Colon (tissue), 2 donors: ENCODE measurements around the gene ATP6V1B1.

Experiments
- FAIRE-seq: peaks from 2 replicates; lab custom pipeline; 2012; peaks lifted over from hg19 to GRCh38; lab: Jason Lieb, UNC
- donor health status: control.
- donor health status: control.

Gene ATP6V1B1

DNA sequence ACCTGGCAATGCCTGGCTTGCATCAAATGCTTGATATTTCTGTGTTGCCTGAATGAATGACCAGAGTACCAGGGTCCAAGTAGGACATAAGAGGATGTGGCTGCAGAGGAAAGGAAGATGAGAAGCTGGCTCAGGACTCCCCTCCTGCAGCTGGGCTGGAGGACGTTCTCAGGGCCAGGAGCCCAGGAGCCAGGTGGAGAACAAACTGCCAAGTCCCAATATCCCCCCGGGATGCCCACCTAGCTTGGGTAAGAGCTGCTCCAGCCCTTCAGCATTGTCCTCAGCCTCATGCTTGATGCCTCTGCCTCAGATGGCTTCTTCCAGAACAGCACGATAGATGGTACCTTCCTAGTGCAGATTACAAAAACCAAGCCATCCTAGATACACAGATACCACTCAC is 8.6 kb upstream of the ATP6V1B1 start:
- FAIRE-seq: no peak

DNA sequence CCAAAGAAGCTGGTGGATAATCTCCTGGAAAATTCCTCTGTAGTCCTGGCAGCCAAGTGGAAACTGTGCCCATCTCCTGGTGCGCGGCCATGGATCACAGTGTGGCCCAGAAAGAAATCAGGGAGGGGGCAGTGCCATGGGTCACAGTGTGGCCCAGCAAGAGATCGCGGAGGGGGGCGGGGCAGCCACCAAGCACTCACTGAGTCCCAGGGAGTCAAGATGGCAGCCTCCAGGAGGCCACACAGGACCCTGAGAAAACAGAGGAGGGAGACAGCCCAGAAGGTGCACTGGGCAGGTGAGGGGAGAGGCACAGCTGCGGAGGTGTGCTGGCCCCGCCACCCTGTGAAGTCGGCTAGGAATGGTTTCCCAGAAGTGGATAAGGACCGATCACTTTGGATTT is 8.1 kb upstream of the ATP6V1B1 start:
- no peak for FAIRE-seq

DNA sequence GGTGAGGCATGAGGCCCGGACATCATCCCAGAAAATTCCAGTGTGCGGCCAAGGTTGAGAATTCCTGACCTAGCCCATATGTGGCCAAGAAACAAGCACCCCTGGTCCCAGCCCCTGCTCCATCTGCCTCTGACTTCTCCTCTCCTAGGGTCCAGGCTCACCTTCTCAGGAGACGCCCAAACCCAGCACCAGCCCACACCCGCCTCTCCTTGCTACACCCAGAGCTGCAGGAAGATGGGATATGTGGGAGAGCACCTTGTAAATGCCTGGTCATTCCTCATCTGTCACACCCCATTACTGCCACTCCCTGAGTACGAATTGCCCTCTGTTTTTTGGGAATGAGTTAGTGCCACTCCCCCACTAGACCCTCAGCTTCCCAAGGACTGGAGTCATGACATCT is 7.3 kb upstream of the ATP6V1B1 start:
- FAIRE-seq: no peak

DNA sequence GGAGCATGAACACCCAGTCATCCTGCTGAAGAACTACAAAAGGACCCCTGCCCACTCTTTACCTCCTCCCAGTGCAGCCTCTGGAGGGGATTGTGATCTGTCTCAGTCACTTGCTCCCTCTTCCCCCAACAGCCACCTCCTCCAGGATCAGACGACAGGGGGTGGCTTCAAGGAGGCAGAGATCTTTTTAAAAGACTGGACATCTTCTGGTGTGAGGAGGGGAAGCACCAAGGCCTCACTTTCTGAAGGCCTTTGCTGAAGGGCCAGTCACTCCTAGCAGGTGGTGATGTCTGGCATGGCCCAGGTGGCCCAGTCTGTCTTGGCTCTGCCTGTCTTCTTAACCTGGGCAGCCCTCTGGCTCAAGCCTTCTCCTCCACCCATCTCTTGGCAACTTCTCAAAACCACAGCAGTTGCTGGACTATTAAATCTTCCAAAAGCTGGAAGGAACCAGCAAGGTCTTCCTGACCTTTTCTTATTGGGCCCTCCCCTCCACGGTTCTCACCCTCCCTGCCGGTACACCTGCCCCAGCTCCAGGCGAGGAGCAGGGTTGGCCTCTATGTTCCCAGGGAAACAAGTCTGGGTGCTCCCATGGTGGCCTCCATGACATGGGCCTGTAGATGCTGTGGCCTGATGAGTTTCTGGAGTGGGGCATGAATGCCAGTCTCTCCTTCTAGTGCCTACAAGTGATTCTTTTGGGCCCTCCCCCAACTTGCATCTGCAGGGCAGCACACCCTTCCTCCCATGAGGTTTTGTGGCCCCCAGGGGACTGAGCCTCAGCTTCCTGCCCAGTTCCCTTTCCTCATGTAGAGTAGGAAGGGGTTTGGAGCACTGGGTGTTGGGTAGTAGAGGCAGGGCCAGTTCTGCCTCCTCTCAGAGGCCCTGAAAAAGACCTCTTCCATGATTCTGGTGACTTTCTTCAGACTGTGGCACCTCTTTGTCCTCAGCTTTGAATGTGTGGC is 5.0 kb upstream of the ATP6V1B1 start:
- FAIRE-seq: no peak

DNA sequence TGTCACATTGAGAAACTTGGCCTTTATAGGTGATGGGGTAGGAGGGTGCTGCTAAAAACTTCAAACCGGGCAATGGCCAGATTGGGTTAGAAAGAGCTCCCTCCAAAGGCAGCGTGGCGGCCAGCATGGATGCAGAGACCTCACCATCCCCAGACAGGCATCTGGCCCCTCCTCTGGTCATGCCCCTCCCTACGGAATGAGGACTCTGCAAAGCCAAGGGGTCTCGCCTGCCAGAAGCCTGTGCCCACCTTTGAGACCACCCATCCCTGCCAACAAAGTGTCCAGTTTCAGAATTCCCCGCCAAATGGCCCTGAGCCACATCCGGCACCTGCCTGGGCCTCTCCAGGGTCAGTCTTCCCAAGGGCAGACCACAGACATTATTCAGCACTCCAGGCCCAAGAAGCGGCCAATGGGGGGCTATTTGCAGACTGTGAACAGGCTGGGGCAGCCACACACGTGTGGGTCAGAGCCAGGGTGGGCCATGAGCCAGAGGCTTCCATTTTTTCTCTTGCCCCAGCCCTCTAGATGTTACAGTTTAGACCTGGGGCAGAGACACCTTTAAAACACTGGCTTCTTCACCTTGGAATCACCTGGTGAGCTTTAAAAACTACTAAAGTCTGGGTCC is 4.2 kb upstream of the ATP6V1B1 start:
- no peak for FAIRE-seq

DNA sequence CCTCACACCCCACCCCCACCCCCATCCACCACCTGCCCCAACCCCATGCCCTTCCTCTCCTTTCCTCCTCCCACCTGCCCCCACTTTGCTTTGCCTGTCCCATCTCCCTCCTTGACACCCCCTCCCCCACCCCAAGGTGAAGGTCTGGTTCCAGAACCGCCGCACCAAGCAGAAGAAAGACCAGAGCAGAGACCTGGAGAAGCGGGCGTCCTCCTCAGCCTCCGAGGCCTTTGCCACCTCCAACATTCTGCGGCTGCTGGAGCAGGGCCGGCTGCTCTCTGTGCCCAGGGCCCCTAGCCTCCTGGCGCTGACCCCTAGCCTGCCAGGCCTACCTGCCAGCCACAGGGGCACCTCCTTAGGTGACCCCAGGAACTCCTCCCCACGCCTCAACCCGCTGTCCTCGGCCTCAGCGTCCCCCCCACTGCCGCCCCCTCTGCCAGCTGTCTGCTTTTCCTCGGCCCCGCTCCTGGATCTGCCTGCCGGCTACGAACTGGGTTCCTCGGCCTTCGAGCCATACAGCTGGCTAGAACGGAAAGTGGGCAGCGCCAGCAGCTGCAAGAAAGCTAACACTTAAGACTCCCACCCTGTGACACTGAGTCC is 3.0 kb upstream of the ATP6V1B1 start:
- no peak for FAIRE-seq

DNA sequence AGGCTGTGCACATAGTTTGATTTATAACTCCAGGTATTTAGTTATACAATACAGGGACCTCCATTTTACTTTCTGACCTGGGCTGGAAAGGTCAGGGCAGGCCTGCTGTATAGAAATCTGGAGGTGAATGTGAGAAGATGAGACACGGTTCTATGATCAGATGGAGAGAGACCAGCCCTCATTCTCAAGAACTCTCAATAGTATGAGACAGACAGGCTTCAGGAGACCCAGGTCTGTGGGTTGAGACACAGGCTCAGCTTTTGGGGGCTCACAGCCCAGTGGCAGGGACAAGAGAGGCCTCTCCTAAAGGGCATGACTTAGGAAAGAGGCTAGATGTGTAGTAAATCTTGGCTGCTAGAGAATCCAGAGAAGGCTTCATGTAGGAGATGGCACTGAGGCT is 719 bp upstream of the ATP6V1B1 start:
- FAIRE-seq: no peak

DNA sequence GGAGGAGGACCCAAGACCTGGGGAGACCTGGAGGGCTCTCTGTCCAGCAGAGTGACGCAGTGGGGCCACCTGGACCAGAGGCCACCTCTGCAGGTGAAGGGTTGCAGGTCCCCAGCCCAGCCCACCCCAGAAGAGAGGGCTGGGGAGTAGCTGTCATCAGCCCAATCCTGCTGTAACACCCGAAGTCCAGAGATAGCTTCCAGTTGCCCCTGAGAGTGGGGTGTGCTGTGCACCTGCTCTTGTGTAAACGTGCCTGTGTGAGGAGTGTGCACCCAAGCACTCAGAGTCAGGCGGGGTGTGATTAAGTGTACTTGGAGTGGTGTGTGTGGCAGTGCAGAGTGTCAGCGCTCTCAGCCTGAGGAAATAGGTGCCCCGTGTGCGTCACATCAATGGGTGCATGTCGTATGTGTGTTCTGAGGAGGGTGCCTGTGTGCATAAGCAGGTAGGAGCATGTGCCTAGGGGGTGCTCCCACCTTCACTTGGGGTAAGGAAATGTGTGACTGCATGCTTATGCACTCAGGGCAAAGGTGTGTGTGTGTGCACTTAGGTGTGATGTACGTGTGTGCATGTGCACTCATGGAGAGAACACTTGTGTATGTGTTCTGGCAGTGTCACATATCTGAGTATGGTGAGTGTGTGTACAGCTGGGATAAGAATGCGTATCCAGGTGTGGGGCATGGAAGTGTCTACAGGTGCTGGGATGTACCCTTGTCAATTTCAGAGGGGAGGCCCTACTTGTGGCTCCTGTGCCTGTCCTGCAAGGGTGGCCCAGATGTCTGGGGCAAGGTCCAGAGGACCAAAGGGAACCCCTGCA is 672 bp downstream of the ATP6V1B1 start:
- no peak for FAIRE-seq

DNA sequence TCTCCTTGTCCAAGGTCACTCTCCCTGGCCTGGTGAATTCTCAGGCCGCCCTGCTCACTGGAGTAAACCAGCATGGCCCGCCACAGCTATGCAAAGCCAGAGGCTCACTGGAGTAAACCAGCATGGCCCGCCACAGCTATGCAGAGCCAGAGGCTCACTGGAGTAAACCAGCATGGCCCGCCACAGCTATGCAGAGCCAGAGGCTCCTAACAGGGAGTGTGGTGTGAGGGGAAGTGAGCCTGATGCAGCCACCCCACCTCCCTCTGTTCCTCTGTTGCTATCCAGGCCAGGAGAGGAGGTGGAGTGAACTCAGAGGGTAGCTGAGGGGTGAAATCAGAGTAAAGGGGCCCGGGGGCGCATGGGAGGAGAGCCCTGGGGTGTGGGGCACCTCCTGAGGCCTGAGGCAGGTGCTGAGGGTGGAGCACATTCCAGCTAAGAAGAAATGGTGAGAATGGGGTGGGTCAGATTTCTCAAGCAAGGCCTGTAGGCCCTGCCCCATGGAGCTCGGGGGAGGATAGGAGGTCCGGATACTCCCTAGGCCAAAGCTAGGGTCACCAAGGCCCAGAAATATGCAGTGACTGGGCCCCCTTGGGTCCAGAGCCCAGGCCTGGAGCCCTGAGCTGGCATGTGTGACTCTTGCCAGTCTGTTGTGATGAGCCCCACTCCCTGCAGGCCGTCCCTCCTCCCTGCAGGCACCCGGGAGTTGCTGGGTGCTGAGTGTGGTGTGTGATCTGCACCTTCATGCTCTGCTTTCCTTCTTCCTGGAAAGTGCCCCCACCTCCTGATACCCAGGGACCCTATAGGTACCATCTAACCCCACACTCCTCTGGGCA is 1.5 kb downstream of the ATP6V1B1 start:
- no peak for FAIRE-seq

DNA sequence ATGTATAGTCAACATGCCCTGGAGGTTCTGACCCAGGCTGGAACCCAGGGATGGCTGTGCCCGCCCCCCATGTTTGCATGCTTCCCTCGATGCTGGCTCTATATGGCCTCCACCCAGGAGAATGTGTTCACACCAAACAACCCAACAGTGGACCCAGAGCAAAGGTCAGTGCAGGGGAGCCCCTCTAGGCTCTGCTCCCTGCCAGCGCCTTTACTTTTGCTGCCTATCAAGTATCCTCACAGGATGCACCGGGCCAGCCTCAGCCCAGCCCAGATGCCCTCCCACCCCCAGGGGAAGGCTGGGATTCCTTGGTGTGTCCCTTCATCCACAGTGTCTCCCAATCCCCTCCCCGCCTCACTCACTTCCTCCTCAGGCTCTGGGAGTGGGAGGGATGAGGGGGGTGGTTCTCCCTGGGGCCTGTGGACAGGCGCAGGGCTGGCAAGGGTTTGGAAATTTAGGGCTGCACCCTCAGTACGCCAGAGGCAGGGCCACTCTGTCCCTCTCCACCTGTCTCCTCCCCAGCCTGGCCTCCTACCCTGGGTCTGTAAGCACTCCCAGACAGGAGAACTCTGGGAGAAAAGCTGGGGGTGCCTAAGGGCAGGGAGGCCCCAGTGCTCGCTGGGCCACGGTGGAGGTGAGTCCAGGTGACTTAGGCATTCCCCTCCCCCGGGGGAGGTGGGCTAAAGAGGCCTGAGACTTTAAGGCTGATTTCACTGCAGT is 2.3 kb downstream of the ATP6V1B1 start:
- FAIRE-seq: no peak

DNA sequence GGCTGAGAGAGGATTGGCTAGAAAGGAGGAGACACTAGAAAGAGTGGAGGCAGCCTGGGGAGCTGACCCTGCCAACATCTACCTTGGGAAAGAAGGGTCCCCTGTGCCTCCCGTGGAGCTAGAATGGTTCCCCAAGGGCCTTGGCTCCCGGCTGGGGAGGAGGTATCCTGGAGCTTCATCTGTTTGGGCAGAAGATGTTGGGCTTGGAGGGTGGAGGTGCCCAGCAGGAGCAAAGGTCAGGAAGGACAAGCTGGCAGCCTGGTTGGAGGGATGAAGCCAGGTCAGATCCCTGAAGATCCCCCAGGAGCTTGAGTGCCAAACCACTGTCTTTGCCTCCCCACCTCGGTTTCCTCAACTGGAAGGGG is 2.9 kb downstream of the ATP6V1B1 start:
- no peak for FAIRE-seq

DNA sequence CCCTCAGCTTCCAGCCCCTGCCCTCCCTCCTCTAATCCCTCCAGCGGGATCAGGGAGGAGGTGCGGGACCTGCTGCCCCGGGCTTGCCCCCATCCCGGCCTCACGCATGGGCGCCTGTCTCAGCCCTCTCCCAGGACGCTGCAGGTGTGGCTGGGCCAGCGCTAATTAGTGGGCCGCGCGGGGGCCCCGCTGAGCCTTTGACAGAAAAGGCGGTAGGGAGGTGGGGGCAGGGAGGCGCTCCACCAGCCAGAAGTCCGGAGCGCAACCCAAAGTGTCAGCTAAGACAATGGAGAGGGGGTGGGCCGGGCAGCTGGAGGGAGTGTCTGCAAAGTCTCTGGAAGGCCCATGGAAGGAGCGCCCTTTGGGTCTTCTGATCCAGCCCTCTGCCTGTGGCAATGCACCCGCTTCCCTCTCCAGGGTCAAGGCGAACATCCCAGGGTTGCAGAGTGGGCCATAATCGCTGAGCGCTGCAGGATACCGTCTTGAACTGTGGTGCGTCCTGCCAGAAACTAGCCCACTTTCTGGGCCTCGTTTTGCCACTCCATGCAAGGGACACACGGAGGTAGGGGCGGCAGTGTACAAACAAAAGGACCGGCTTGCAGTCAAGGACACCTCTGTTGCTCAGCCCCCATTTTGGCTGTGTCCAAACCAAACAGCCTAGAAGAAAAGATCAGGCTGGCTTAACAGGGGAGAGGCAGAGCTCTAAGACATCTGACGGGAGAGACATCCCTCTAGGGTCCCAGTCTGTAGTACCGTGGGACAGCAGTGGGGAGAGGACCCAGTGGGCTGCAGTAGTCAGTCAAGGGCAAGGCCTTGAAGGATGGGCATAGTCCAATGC is 3.5 kb downstream of the ATP6V1B1 start:
- FAIRE-seq: no peak

DNA sequence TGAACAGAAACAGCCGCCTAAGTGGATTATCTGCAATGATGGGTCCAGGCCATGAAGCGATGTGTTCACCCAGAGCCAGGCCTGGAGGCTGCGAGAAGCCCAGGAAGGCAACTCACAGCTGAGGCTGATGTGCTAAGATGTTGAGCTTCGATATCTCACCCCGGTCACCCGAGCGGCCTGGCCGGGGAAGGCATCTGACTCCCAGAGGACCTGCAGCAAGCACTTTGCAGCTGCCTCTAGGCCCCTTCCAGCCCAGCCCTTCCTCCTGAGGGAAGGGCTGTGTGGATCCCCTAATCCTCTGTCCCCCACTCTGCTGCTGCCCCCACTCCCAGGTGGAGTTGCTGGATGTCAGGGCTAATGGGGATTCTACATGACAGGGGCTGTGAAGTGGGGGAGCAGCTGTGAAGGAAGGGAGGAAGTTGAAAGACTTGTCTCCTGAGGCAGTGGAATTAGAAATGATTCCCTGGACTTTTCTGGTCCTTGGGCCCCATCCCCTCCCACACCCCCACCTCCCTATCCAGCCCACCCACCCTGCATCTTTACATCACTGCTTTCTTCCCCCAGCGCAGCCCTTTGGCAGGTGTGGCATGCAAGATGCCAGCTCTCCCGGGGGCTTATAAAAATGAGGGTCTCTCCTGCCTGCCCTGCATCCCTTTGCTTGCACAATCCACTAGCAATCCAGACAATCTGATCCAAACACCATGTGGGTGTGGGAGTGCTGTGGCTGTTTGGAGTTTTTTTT is 4.3 kb downstream of the ATP6V1B1 start:
- FAIRE-seq: no peak

DNA sequence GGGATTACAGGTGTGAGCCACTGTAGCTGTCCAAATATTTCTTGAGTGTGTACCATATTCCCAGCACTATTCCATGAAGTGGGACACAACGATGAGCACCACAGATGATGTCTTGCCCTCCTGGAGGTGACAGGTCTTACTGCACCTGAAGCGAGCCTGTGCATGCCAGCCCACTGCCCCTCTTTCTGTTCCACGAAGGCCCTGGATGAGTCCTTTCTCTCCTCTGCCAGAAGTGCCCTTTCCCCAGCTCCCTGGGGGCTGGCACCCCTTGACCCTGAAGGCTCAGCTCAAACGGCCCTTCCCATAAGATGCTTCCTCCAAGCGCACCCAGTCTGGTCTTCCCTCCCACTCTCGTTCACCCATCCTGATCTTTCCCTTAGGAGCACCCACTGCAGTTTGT is 5.5 kb downstream of the ATP6V1B1 start:
- no peak for FAIRE-seq

DNA sequence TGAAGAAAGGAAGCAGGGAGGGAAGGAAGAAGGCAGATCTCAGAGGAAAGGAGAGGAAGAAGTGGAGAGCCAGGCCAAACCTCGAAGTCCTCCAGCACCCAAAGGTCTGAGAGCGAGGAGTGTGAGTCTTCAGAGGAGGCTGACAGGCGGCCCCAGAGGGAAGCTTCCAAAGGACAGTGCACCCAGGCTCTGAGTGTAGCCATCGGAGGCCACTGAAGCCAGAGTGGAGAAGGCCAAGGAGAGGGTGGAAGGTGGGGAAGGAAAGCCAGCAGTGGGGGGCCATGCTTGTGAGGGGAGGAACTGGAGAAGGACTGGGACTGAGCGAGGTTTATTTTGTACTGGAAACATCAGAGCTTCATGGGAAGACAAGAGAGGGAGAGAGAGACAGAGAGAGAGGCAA is 6.0 kb downstream of the ATP6V1B1 start:
- FAIRE-seq: no peak

DNA sequence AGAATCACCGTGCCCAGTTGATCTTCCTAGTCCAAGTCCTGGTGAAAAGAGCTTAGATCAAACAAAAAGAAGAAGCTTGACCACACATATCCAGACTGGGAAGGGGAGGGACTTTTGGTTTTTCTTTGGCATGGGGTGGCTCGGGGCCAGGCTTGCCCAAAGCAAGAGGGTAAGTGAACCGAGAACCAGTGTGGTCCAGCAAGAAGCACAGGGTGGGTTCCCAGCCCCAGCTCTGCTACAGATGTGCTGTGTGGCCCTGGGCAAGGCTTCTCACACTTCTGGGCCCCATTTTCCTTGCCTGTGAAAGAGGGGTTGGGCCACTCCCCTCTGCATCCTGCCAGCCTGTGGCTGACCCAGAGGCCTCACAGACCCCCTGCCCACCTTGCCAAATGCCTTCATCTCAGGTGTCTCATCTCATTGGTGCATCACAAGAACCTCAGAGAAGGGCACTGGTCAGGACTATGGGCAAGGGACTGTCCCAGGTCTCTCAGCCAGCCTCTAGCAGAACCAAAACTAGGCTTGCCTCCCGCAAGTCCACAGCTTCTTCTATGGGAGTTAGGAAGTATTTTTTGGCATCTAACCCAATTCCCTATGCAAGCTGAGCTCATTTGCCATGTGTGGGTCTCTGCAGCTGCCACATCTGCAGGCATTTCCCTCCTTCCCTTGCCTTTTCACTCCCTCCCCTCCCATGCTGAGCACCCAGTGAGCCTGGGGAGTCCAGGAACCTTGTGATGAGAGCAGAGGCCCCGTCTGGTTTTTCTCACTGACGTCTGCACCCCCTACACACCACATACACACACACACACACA is 6.9 kb downstream of the ATP6V1B1 start:
- no peak for FAIRE-seq

DNA sequence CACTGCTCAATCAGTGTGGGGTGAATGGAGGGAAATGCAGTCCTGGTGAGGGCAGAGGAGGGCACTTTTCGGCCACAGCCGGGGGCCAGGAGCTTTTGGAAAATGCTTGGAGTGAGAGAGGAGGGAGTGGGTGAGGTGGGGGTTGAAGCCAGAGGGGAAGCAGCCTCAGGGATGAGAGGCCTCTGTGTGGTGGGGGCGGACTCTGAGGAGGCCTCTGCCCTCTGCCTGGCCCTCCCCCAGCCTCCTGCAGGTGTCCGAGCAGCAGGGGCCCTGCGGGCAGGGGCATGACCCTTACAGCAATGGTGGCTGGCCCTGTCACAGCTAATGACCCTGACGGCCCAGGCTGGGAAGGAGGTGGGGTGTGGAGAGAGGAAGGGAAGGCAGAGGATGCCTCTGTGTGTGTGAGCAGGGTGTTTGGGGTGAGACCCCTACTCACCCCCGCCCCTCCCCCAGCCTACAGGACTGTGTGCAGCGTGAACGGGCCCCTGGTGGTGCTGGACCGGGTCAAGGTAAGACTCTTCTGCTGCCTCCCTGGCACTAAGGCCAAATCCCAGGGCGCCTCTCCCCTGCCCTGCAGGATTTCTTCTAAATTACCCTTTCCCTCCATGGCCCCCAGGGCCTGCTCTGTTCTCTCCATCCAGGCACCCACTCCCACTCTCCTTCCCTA is 7.6 kb downstream of the ATP6V1B1 start:
- no peak for FAIRE-seq
